Measurements from ENCODE around the gene SLC36A2.
"Not testable (repeated sequence)": the region's sequence is repeated elsewhere in the genome, so short reads cannot be mapped to it uniquely, and the experiment has no call there.

The SLC36A2 gene

GRCh38 chr5:151347369-151347768, at the start of gene SLC36A2:
SLC36A2 (minus strand) TSS chr5:151347559; CDS start chr5:151347460, 99 bp downstream.
- no peak for DNase-seq (ENCODE audit: low spot score)

- DNase-seq (ENCODE audit: low spot score): no peak
Measured at GRCh38 chr5:151388960-151389359, 41.6 kb upstream of the SLC36A2 start.

- no peak for DNase-seq (ENCODE audit: low spot score)
Measured at GRCh38 chr5:151384106-151384505, 36.7 kb upstream of the SLC36A2 start.

GRCh38 chr5:151383011-151383410, 35.7 kb upstream of the SLC36A2 start:
- no peak for DNase-seq (ENCODE audit: low spot score)

GRCh38 chr5:151382576-151382975, 35.2 kb upstream of the SLC36A2 start:
- no peak for DNase-seq (ENCODE audit: low spot score)

- DNase-seq (ENCODE audit: low spot score): no peak
Measured at GRCh38 chr5:151381899-151382298, 34.5 kb upstream of the SLC36A2 start.

- no peak for DNase-seq (ENCODE audit: low spot score)
Measured at GRCh38 chr5:151378616-151379015, 31.3 kb upstream of the SLC36A2 start.

GRCh38 chr5:151374539-151374938, 27.2 kb upstream of the SLC36A2 start:
- DNase-seq (ENCODE audit: low spot score): no peak

- not testable (repeated sequence) for DNase-seq (ENCODE audit: low spot score)
Measured at GRCh38 chr5:151367038-151367437, 19.7 kb upstream of the SLC36A2 start.

GRCh38 chr5:151363673-151364072, 16.3 kb upstream of the SLC36A2 start:
- DNase-seq (ENCODE audit: low spot score): no peak

- DNase-seq (ENCODE audit: low spot score): no peak
Measured at GRCh38 chr5:151362970-151363369, 15.6 kb upstream of the SLC36A2 start.

GRCh38 chr5:151359391-151359790, 12.0 kb upstream of the SLC36A2 start:
- DNase-seq (ENCODE audit: low spot score): no peak

GRCh38 chr5:151357792-151358191, 10.4 kb upstream of the SLC36A2 start:
- no peak for DNase-seq (ENCODE audit: low spot score)

GRCh38 chr5:151357097-151357496, 9.7 kb upstream of the SLC36A2 start:
- no peak for DNase-seq (ENCODE audit: low spot score)

- no peak for DNase-seq (ENCODE audit: low spot score)
Measured at GRCh38 chr5:151351671-151352070, 4.3 kb upstream of the SLC36A2 start.

GRCh38 chr5:151348789-151349188, 1.4 kb upstream of the SLC36A2 start:
- DNase-seq (ENCODE audit: low spot score): no peak

- no peak for DNase-seq (ENCODE audit: low spot score)
Measured at GRCh38 chr5:151345808-151346478, 1.4 kb downstream of the SLC36A2 start.

- no peak for DNase-seq (ENCODE audit: low spot score)
Measured at GRCh38 chr5:151345187-151345807, 2.1 kb downstream of the SLC36A2 start.

- DNase-seq (ENCODE audit: low spot score): no peak
Measured at GRCh38 chr5:151344088-151344487, 3.3 kb downstream of the SLC36A2 start.

GRCh38 chr5:151340004-151340403, 7.4 kb downstream of the SLC36A2 start:
- DNase-seq (ENCODE audit: low spot score): no peak

GRCh38 chr5:151338734-151339133, 8.6 kb downstream of the SLC36A2 start:
- no peak for DNase-seq (ENCODE audit: low spot score)

GRCh38 chr5:151332857-151333256, 14.5 kb downstream of the SLC36A2 start:
- no peak for DNase-seq (ENCODE audit: low spot score)

GRCh38 chr5:151328734-151329133, 18.6 kb downstream of the SLC36A2 start:
- DNase-seq (ENCODE audit: low spot score): no peak

GRCh38 chr5:151327585-151327984, 19.8 kb downstream of the SLC36A2 start:
- DNase-seq (ENCODE audit: low spot score): no peak

Data from CD4-positive, alpha-beta T cell treated with Interleukin-2 at 100 ng/mL for 4 hours (primary cell).